ENCODE data around the gene STK39. TPM values are rescaled to one million over a fixed set of nuclear protein-coding genes. Genes with fewer than 3 reads are reported as not detected.

STK39 gene
- total RNA-seq, 2 experiments from 2014 or later: 7.9 to 9.5 TPM

DNA sequence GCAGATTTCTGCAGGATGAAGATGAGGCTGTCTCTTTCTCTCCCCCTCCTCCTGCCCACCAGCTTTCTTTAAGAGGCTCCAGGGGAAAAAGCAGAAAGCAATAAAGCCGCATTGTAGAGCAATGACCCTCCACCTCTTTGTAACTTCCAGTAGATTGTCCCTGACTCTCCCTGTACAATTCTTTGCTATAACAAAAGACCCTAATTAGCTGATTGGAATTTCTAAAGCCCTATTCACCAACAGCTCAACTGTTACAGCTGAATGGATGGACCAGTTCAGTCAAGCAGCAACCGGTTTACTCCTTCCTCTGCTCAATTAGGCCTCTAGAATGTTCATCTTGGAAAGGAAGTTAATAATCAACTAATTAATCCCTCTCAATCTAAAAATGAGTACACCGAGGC is 301.0 kb downstream of the STK39 start:
- Mint-ChIP-seq H3K27ac (no peak overlapping the region), H3K4me1 (ENCODE audit: low read depth) (no peaks in the 10 kb centered on the region)
- intact Hi-C loops (cut with DNase I, micrococcal nuclease): no loop called here

DNA sequence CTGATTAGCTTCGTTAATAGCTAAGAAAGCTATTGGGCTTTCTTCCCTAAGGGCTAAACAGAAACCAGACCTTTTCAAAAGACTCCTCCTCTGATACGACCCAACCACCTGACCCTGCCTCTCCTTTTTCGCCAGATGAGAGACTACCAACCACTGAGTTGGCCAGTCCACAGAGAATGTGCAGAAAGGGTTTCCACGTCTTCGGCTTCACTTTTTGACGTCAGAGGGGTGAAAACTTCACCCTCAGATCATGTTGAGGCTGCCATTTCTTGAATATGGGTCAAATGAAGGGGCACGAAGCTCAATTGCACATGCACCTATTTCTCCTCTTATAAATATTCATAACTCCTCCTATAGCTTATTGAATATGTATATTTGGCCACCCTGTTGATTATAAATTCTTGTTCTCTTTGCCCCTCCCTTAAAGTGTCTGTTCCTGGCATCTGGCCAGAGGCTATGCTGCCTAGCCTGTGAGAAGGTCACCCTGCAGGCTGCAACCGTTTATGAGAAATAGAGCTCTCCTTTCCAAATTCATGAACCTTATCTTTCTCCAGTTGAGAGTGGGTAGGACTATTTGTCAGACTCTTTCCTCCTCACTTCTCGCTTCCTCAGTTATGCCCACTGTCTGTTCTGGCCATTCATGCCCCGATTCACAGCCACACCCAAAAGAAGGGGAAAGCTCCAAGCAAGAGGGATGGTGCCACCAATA is 301.6 kb downstream of the STK39 start:
- intact Hi-C loops (cut with DNase I, micrococcal nuclease): no loop called here
- no peak overlapping the region for H3K4me3 Mint-ChIP-seq
- Histone ChIP-seq H3K27ac (ENCODE audit: low read depth in 1 of 2, low read length in 2 of 2) (no peak overlapping the region), H3K9me3 (ENCODE audit: control insufficient read depth in 1 of 2, insufficient read depth in 1 of 2, low read length in 2 of 2) (no peaks in the 10 kb centered on the region), H3K4me3 (ENCODE audit: low read length) (no peak overlapping the region), H3K4me1 (ENCODE audit: insufficient read depth, low read length) (no peaks in the 10 kb centered on the region), H3K27me3 (ENCODE audit: control insufficient read depth in 1 of 2, insufficient read depth in 2 of 2, low read length in 2 of 2) (no peaks in the 10 kb centered on the region), H3K36me3 (ENCODE audit: insufficient read depth, low read length) (no peaks in the 10 kb centered on the region)
- H3K4me1 Mint-ChIP-seq (ENCODE audit: low read depth): no peaks in the 10 kb centered on the region
- TF ChIP-seq, protein P1, sequence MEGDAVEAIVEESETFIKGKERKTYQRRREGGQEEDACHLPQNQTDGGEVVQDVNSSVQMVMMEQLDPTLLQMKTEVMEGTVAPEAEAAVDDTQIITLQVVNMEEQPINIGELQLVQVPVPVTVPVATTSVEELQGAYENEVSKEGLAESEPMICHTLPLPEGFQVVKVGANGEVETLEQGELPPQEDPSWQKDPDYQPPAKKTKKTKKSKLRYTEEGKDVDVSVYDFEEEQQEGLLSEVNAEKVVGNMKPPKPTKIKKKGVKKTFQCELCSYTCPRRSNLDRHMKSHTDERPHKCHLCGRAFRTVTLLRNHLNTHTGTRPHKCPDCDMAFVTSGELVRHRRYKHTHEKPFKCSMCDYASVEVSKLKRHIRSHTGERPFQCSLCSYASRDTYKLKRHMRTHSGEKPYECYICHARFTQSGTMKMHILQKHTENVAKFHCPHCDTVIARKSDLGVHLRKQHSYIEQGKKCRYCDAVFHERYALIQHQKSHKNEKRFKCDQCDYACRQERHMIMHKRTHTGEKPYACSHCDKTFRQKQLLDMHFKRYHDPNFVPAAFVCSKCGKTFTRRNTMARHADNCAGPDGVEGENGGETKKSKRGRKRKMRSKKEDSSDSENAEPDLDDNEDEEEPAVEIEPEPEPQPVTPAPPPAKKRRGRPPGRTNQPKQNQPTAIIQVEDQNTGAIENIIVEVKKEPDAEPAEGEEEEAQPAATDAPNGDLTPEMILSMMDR (IDR thresholded peaks at IDR 0.05): no peak
- ChIA-PET POLR2A (no interaction called here), CTCF (interaction anchor here (0.5 to 1.2 kb wide), 2 partner anchors 8 to 18 kb away, joined by 3 read pairs; no protein-coding TSS in a partner anchor)
- DNase-seq: no peak
- H3K27me3 Mint-ChIP-seq: no peaks in the 10 kb centered on the region
- peaks cover 4% of the 10 kb centered on the region for H3K9me3 Mint-ChIP-seq
- ATAC-seq (ENCODE audit: poor library complexity): no peak
- no peaks in the 10 kb centered on the region for H3K36me3 Mint-ChIP-seq (ENCODE audit: low read depth)
- H3K27ac Mint-ChIP-seq: no peak overlapping the region

More for the DNA sequence above, 301.0 kb downstream of the STK39 start:
- no peaks in the 10 kb centered on the region for H3K4me1 ChIP-seq (ENCODE audit: insufficient read depth, low read length)
- Mint-ChIP-seq H3K4me3 (no peak overlapping the region), H3K9me3 (peaks cover 4% of the 10 kb centered on the region), H3K27me3 (no peaks in the 10 kb centered on the region), H3K36me3 (ENCODE audit: low read depth) (no peaks in the 10 kb centered on the region)
- POLR2A ChIA-PET: no interaction called here
- ATAC-seq (ENCODE audit: poor library complexity) (no peak), DNase-seq (no peak)
- TF ChIP-seq, protein P1 (IDR thresholded peaks at IDR 0.05): no peak
- CTCF ChIA-PET: interaction anchor here (1.2 kb wide), 1 partner anchor 9 kb away, joined by 3 read pairs; no protein-coding TSS in a partner anchor
- no peaks in the 10 kb centered on the region for H3K27me3 ChIP-seq (ENCODE audit: control insufficient read depth in 1 of 2, insufficient read depth in 2 of 2, low read length in 2 of 2)
- no peaks in the 10 kb centered on the region for H3K36me3 ChIP-seq (ENCODE audit: insufficient read depth, low read length)
- no peak overlapping the region for H3K27ac ChIP-seq (ENCODE audit: low read depth in 1 of 2, low read length in 2 of 2)
- H3K4me3 ChIP-seq (ENCODE audit: low read length): no peak overlapping the region
- H3K9me3 ChIP-seq (ENCODE audit: control insufficient read depth in 1 of 2, insufficient read depth in 1 of 2, low read length in 2 of 2): no peaks in the 10 kb centered on the region

DNA sequence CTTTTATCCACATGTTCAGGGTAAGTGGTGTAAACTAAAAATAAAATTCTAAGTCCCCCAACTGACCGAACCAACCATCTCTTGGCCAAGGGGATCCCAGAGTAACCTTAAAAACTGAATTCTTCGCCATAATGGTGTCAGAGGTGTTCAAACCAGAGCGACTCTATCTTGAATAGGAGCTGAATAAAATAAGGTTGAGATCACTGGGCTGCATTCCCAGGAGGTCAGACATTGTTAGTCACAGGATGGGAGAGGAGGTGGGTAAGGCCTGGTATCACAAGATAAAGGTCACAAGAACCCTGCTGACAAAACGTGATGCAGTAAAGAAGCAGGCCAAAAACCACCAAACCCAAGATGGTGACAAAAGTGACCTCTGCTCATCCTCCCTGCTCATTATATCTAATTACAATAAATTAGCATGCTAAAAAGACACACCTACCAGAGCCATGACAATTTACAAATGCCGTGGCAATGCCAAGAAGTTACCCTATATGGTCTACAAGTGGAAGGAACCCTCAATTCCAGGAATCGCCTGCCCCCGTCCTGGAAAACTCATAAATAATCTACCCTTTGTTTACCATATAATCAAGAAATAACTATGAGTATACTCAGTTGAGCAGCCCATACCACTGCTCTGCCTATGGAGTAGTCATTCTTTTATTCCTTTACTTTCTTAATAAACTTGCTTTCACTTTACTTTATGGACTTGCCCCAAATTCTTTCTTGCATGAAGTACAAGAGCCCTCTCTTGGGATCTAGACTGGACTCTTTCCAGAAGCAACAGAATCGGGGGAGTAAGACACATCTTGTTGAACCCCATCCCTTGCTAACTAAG is 302.4 kb downstream of the STK39 start:
- intact Hi-C loops (cut with DNase I, micrococcal nuclease): no loop called here
- Mint-ChIP-seq H3K27ac (no peak overlapping the region), H3K36me3 (ENCODE audit: low read depth) (no peaks in the 10 kb centered on the region), H3K9me3 (peaks cover 4% of the 10 kb centered on the region), H3K4me1 (ENCODE audit: low read depth) (no peaks in the 10 kb centered on the region), H3K4me3 (no peak overlapping the region), H3K27me3 (peaks cover under 1% of the 10 kb centered on the region)
- POLR2A ChIA-PET: no interaction called here
- H3K9me3 ChIP-seq (ENCODE audit: control insufficient read depth in 1 of 2, insufficient read depth in 1 of 2, low read length in 2 of 2): no peaks in the 10 kb centered on the region
- H3K27ac ChIP-seq (ENCODE audit: low read depth in 1 of 2, low read length in 2 of 2): no peak overlapping the region
- H3K4me3 ChIP-seq (ENCODE audit: low read length): no peak overlapping the region
- CTCF ChIA-PET: interaction anchor here (0.5 to 1.2 kb wide), 2 partner anchors 7 to 19 kb away, joined by 3 read pairs; no protein-coding TSS in a partner anchor
- H3K36me3 ChIP-seq (ENCODE audit: insufficient read depth, low read length): no peaks in the 10 kb centered on the region
- H3K27me3 ChIP-seq (ENCODE audit: control insufficient read depth in 1 of 2, insufficient read depth in 2 of 2, low read length in 2 of 2): peaks cover 0 to 3% of the 10 kb centered on the region in 2 experiments
- ATAC-seq (ENCODE audit: poor library complexity) (no peak), DNase-seq (no peak)
- H3K4me1 ChIP-seq (ENCODE audit: insufficient read depth, low read length): no peaks in the 10 kb centered on the region
- TF ChIP-seq, protein P1 (IDR thresholded peaks at IDR 0.05): no peak
